Measurements from ENCODE around the gene TRAF4. TPM values are rescaled to one million over a fixed set of nuclear protein-coding genes. Genes with fewer than 3 reads are reported as not detected.
A peak's percentile ranks its signal among the peaks of the same experiment; 100 is the strongest.

TRAF4 gene
- total and polyA plus RNA-seq, 10 of the 15 experiments (the other 5 are each of a cell fraction or from before 2014, with no cell fraction given) = 3.7 to 197 (median 66.4) TPM

- Histone ChIP-seq H3K4me2 (ENCODE audit: control insufficient read depth, insufficient read depth) (peak overlapping the region; percentile 98), H3K4me1 (ENCODE audit: control insufficient read depth, insufficient read depth, low read length) (peaks cover 23% of the 10 kb centered on the region), H4K20me1 (ENCODE audit: control insufficient read depth, insufficient read depth) (no peaks in the 10 kb centered on the region), H3K27ac (ENCODE audit: control insufficient read depth, insufficient read depth) (peak overlapping the region; percentile 94), H3K4me3 (peak overlapping the region; percentile 67), H3K36me3 (ENCODE audit: control insufficient read depth in 2 of 2, insufficient read depth in 2 of 2, low read length in 1 of 2) (peaks cover 12 to 17% of the 10 kb centered on the region in 2 experiments; a peak in 3 of 4 replicates), H3K27me3 (replicated peaks in 1 of 2; ENCODE audit: control insufficient read depth in 2 of 2, insufficient read depth in 2 of 2, low read length in 1 of 2) (no peaks in the 10 kb centered on the region), H3K79me2 (ENCODE audit: control insufficient read depth, insufficient read depth, low read length) (peaks cover 21% of the 10 kb centered on the region), H3K9me3 (replicated peaks; ENCODE audit: control insufficient read depth, insufficient read depth, low read length) (no peaks in the 10 kb centered on the region), H2AFZ (ENCODE audit: control insufficient read depth, low read depth, low read length) (peak overlapping the region; percentile 61), H3K9ac (ENCODE audit: control insufficient read depth, insufficient read depth, low read length) (peak overlapping the region; percentile 77)
- ChIA-PET SMC1A (ENCODE audit: uncharacterized antibody, unreplicated experiment) (interaction anchor here (0.8 to 11.3 kb wide), 24 partner anchors 8 to 390 kb away, joined by 3 to 326 read pairs (median 8); partner anchors contain the start of genes BLTP2, DHRS13, FAM222B and FLOT2), POLR2A (interaction anchor here (0.6 to 17.2 kb wide), 33 partner anchors 8 to 568 kb away, joined by 3 to 485 read pairs (median 5); partner anchors contain the start of genes BLTP2, FAM222B, PHF12 and PROCA1), RAD21 (ENCODE audit: unreplicated experiment) (interaction anchor here (0.6 to 6.8 kb wide), 45 partner anchors 7 to 658 kb away, joined by 3 to 375 read pairs (median 5); partner anchors contain the start of genes BLTP2, DHRS13, PHF12 and PIGS), CTCF (interaction anchor here (0.7 to 12.6 kb wide), 40 partner anchors 9 to 390 kb away, joined by 3 to 394 read pairs (median 6); partner anchors contain the start of genes BLTP2, DHRS13, FAM222B and FLOT2)
- FAIRE-seq (peak; percentile 89), ATAC-seq (peak; percentile 58), DNase-seq (ENCODE audit: low read depth, low spot score) (peak; percentile 85)
- WGBS (ENCODE audit: insufficient coverage, insufficient replicate concordance, low lambda C conversion rate, missing lambda C conversion rate) = under 1% methylated on average over 52 of the region's 57 CpGs
- no TSS peak for BruUV-seq (replicated peaks)
- in situ Hi-C loops (cut with MboI) = loop anchor here (25.0 kb wide), 1 partner anchor 1265 kb away; the partner anchor contains the start of gene KSR1
- intact Hi-C loops (cut with micrococcal nuclease; ENCODE audit: unreplicated experiment) = loop anchor here (1.0 to 10.0 kb wide), 8 partner anchors 23 to 388 kb away; partner anchors contain the start of genes DHRS13 and FAM222B
- TF ChIP-seq TAF1 (IDR thresholded peaks at IDR 0.05; ENCODE audit: borderline replicate concordance, low read depth, low read length) = peak; percentile 54; the same call in 1 of the 2 replicates
- peak; percentile 86 for TF ChIP-seq SIN3A (IDR thresholded peaks at IDR 0.05; ENCODE audit: low read depth, low read length)
- peak; percentile 95 for TF ChIP-seq RELB (IDR thresholded peaks at IDR 0.05; ENCODE audit: low read depth)
- peak; percentile 74 for TF ChIP-seq MTA2 (IDR thresholded peaks at IDR 0.05; ENCODE audit: low read depth)
- peak in 1 of 2 experiments; percentile 14; a peak in 1 of 4 replicates for TF ChIP-seq CEBPB (IDR thresholded peaks at IDR 0.05; ENCODE audit: borderline replicate concordance in 1 of 2, low read depth in 2 of 2, low read length in 2 of 2)
- TF ChIP-seq TCF12 (IDR thresholded peaks at IDR 0.05; ENCODE audit: low read depth, low read length) = 0 out of 2 replicates have a peak, but pooled peaks have one; percentile 74
- peak; percentile 80 for TF ChIP-seq ATF7 (IDR thresholded peaks at IDR 0.05; ENCODE audit: low read depth)
- TF ChIP-seq WRNIP1 (IDR thresholded peaks at IDR 0.05; ENCODE audit: borderline replicate concordance, low read depth, low read length) = 0 out of 2 replicates have a peak, but pooled peaks have one; percentile 22
- peak; percentile 67; the same call in 1 of the 2 replicates for TF ChIP-seq POLR2AphosphoS5 (IDR thresholded peaks at IDR 0.05; ENCODE audit: low read length)
- peak; percentile 43; the same call in 1 of the 2 replicates for TF ChIP-seq MLLT1 (IDR thresholded peaks at IDR 0.05)
- peak; percentile 90 to 93 for TF ChIP-seq IKZF2 (IDR thresholded peaks at IDR 0.05)
- TF ChIP-seq SP1 (IDR thresholded peaks at IDR 0.05; ENCODE audit: low read depth, low read length) = peak; percentile 26
- TF ChIP-seq SKIL (IDR thresholded peaks at IDR 0.05; ENCODE audit: low read depth, poor library complexity, severe bottlenecking) = peak; percentile 61
- peak in 1 of 2 experiments; percentile 49; a peak in 1 of 3 replicates for TF ChIP-seq EGR1 (IDR thresholded peaks at IDR 0.05; ENCODE audit: borderline replicate concordance in 1 of 2, low read depth in 2 of 2, low read length in 2 of 2)
- TF ChIP-seq CBX5 (IDR thresholded peaks at IDR 0.05; ENCODE audit: low read depth) = no peak
These were observed 17.0 kb upstream of the TRAF4 start for GRCh38 chr17:28726627-28727491.
